GM19043 (cell line): ENCODE measurements around the gene MT1G.
"Not testable (repeated sequence)": the region's sequence is repeated elsewhere in the genome, so short reads cannot be mapped to it uniquely, and the experiment has no call there.

Experiments used
- ATAC-seq: cut with Tn5 transposase; IDR thresholded peaks from one replicate; pipeline ENCODE4 v1.9.1; 2021; ENCODE audit warnings: low read depth; ENCODE audit not compliant: unreplicated experiment

Gene MT1G

GRCh38 chr16:56669005-56669839 is 1.4 kb upstream of the MT1G start, which contains the start of gene MT1H:
MT1H (plus strand) TSS chr16:56669814; CDS start chr16:56669885, 71 bp downstream.
- no peak for ATAC-seq

- not testable (repeated sequence) for ATAC-seq
Observed at GRCh38 chr16:56665286-56666261, 2.3 kb downstream of the MT1G start.

DNA sequence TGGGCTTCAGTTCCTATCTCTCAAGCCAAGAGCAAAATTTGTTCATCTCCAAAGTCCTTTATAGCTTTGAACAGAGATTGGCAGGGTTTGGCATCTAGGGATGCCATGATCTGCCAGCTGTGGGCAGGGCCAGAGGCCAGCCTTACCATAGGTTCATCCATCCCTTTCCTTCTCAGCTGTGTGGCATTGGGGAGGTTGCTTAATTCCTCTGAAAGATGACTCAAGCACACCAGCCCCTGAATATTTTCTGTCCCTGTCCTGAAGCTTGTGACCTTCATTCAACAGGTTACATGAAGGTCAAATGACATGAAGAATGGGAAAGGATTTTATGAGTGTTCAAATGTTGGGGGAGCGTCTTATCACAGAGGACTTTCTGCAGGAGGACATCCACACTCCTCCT is 3.4 kb downstream of the MT1G start:
- no peak for ATAC-seq

DNA sequence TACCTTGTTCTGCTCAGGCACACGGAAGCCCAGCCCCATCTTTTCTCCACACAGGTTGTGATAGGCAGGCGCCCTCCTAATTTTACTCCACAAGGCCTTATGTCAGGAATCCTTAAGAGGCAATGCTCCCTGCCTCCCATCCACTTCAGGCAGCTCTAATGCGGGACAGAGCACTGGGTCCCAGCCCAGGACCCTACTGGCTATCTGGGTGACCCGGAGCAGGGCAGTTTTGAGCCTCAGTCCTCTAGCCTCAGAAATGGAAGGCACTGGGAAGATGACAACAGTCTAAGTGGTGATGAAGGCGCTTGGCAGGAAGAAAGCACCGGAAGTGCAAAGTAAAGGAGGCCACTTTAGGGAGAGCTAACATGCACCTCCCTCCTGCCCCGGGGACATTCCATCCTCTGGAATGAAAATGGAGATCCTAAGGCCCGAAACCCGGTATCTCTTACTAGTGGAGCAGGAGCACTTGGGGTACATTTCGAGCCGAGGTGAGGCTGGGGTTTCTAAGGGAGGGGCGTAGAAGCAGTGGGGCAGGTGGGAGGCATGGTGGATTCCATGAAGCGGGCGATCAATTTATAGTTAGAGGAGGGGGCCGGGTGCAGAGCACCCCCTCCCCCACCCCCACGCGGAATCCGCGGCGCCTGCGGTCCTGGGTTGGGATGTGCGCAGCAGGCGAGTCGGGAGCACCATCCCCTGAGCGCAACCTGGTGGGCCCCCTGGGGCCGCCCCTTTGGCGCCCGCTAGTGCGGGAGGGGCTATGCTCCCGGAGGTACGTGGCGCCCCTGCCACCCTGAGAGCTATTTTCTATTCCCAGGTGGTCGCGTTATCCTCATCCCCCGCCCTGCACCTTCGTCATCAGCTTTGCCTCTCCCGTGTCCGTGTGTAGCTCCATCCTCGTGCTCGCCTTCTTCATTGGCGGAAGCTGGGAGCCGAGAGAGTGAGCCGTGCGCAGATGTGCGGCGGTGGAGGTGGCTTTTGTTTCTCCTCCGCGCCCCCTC is 5.2 kb downstream of the MT1G start:
- no peak for ATAC-seq

DNA sequence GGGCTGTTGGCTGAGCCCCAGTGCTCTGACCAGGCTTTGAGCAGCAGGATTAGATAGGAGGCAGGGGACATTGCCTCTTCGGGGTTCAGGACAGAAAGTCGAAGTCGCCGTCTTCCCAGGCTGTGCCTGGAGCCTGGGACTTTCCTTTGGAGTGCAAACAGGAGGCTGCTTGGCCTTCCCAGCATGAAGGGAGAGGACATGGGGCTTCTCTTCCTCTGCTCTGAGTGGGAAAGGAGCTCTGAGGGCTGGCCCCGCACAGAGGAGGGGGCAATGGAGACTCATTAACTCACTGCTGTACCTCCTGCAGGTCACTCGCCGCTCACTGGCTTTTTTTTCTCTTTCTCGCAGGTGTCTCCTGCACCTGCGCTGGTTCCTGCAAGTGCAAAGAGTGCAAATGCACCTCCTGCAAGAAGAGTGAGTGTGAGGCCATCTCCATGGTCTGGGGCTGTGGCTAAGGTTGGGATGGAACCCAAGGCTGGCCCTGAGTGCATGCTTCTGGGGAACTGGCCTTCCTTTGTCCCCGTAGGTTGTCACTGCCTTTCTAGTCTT is 9.5 kb downstream of the MT1G start:
- ATAC-seq = no peak

- no peak for ATAC-seq
Observed at GRCh38 chr16:56657555-56658326, 10.1 kb downstream of the MT1G start, which contains the start of gene MT1F. MT1F (plus strand) TSS chr16:56657959; CDS start chr16:56658059, 100 bp downstream.

GRCh38 chr16:56653218-56653617 is 14.6 kb downstream of the MT1G start:
- ATAC-seq = no peak

DNA sequence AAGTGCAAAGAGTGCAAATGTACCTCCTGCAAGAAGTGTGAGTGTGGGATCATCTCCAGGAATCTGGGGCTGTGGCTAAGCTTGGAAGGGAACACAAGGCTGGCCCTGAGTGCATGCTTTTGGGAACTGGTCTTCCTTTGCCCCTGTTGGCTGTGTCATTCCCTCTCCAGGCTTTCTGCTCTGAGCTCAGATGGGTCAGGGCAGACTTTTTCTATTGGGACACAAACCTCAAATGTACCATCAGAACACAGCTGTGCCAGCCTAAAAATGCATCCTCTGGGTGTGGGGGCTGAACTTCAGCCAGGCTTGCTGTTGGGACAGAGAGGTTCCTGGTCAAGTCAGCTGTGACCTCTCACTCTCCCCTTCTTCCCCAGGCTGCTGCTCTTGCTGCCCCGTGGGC is 15.3 kb downstream of the MT1G start:
- ATAC-seq = no peak

- ATAC-seq = no peak
Observed at GRCh38 chr16:56651586-56651985, 16.3 kb downstream of the MT1G start, which contains the start of gene MT1B. MT1B (plus strand) TSS chr16:56651886; CDS start chr16:56651954, 68 bp downstream.

GRCh38 chr16:56649820-56650219 is 18.0 kb downstream of the MT1G start:
- no peak for ATAC-seq

- no peak for ATAC-seq
Observed at GRCh38 chr16:56649271-56649670, 18.6 kb downstream of the MT1G start.

- ATAC-seq = no peak
Observed at GRCh38 chr16:56647641-56648431, 20.0 kb downstream of the MT1G start.

- ATAC-seq = no peak
Observed at GRCh38 chr16:56645838-56646237, 22.0 kb downstream of the MT1G start.

- ATAC-seq = no peak
Observed at GRCh38 chr16:56645311-56645710, 22.6 kb downstream of the MT1G start.

DNA sequence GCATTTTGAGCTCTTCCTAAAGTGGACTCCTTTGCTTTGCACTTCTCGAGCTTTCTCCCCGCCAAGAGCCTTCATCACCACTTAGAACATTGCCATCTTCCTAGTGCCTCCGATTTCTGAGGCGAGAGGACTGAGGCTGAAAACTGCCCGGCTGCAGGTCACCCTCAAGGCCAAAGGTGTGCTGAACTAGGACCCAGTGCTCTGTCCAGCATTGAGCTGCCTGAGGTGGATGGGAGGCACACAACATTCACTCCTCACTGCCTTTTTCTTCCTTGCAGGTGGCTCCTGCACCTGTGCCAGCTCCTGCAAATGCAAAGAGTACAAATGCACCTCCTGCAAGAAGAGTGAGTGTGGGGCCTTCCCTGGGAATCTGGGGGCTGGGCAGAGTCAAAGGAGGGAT is 24.0 kb downstream of the MT1G start:
- no peak for ATAC-seq

- no peak for ATAC-seq
Observed at GRCh38 chr16:56643080-56643778, 24.6 kb downstream of the MT1G start.

GRCh38 chr16:56641166-56641565 is 26.7 kb downstream of the MT1G start:
- ATAC-seq = no peak
